GM18909 (cell line): Measurements from ENCODE around the gene FGF4.
"Not testable (repeated sequence)": the region's sequence is repeated elsewhere in the genome, so short reads cannot be mapped to it uniquely, and the experiment has no call there.

Experiments
- ATAC-seq: cut with Tn5 transposase; IDR thresholded peaks from one replicate; pipeline ENCODE4 v1.9.1; 2021; ENCODE audit warnings: mild to moderate bottlenecking; ENCODE audit not compliant: unreplicated experiment, poor library complexity

FGF4 gene

GRCh38 chr11:69774354-69775162 lies 583 bp downstream of the FGF4 start:
- ATAC-seq, result no peak

- ATAC-seq, result no peak
Observed at GRCh38 chr11:69773626-69774353, 1.4 kb downstream of the FGF4 start.

- no peak for ATAC-seq
Observed at GRCh38 chr11:69771466-69771865, 3.7 kb downstream of the FGF4 start.

GRCh38 chr11:69770540-69770939 lies 4.6 kb downstream of the FGF4 start:
- no peak for ATAC-seq

GRCh38 chr11:69765498-69765995 lies 9.6 kb downstream of the FGF4 start:
- no peak for ATAC-seq

- ATAC-seq, result not testable (repeated sequence)
Observed at GRCh38 chr11:69764918-69765317, 10.2 kb downstream of the FGF4 start.

GRCh38 chr11:69760319-69760718 lies 14.8 kb downstream of the FGF4 start:
- ATAC-seq, result no peak

- no peak for ATAC-seq
Observed at GRCh38 chr11:69752890-69753289, 22.3 kb downstream of the FGF4 start.

- ATAC-seq, result no peak
Observed at GRCh38 chr11:69750875-69751597, 24.1 kb downstream of the FGF4 start.

GRCh38 chr11:69750108-69750850 lies 24.9 kb downstream of the FGF4 start:
- ATAC-seq, result no peak

- ATAC-seq, result no peak
Observed at GRCh38 chr11:69748637-69749036, 26.5 kb downstream of the FGF4 start.

- ATAC-seq, result no peak
Observed at GRCh38 chr11:69746752-69747742, 28.1 kb downstream of the FGF4 start.

GRCh38 chr11:69746140-69746539 lies 29.0 kb downstream of the FGF4 start:
- ATAC-seq, result no peak

- ATAC-seq, result no peak
Observed at GRCh38 chr11:69745201-69745600, 29.9 kb downstream of the FGF4 start.

GRCh38 chr11:69744435-69744834 lies 30.7 kb downstream of the FGF4 start:
- no peak for ATAC-seq

GRCh38 chr11:69734841-69735240 lies 40.3 kb downstream of the FGF4 start:
- no peak for ATAC-seq

GRCh38 chr11:69734367-69734766 lies 40.8 kb downstream of the FGF4 start:
- no peak for ATAC-seq

GRCh38 chr11:69732910-69733309 lies 42.2 kb downstream of the FGF4 start:
- no peak for ATAC-seq

GRCh38 chr11:69731110-69731509 lies 44.0 kb downstream of the FGF4 start:
- ATAC-seq, result no peak
